GM19372 (cell line): Measurements from ENCODE around the gene LUC7L2.
A peak's percentile ranks its signal among the peaks of the same experiment; 100 is the strongest.
"Not testable (repeated sequence)": the region's sequence is repeated elsewhere in the genome, so short reads cannot be mapped to it uniquely, and the experiment has no call there.

Source experiments
- ATAC-seq: cut with Tn5 transposase; IDR thresholded peaks from one replicate; pipeline ENCODE4 v1.9.1; 2021; ENCODE audit warnings: mild to moderate bottlenecking, low read depth, moderate library complexity; ENCODE audit not compliant: unreplicated experiment

LUC7L2 gene, protein sequence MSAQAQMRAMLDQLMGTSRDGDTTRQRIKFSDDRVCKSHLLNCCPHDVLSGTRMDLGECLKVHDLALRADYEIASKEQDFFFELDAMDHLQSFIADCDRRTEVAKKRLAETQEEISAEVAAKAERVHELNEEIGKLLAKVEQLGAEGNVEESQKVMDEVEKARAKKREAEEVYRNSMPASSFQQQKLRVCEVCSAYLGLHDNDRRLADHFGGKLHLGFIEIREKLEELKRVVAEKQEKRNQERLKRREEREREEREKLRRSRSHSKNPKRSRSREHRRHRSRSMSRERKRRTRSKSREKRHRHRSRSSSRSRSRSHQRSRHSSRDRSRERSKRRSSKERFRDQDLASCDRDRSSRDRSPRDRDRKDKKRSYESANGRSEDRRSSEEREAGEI

GRCh38 chr7:139359366-139360209, at the start of gene LUC7L2:
TSS of gene LUC7L2 (plus strand) at chr7:139359894. CDS start at chr7:139360262, 368 bp downstream.
- ATAC-seq: peak; percentile 66

DNA sequence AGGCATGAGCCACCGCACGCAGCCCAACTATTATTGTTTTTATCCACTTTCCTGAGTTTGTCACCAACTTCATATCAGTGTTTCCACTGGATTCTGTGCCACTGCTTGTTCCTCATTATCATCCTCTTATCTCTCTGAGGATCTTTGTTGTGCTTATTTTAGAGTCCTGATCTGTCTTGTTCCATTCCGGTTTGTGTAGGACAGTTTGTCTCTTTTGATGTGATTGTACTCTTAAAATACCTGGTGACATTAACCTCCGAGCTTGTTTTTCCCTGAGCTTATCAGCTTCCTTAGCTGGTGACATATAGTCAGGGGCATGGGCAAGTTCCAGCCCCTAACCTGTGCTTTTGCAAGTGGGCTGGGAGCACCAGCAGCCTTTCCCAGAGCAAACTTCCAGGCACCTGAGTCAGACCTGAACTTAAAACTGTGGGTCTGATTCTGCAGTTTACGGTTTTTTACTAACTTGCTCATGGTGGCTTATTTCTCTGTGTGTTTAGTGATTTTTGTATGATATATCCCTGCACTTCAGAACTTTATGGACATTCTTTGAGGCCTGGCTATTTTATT, 41.7 kb upstream of the LUC7L2 start:
- ATAC-seq: no peak

DNA sequence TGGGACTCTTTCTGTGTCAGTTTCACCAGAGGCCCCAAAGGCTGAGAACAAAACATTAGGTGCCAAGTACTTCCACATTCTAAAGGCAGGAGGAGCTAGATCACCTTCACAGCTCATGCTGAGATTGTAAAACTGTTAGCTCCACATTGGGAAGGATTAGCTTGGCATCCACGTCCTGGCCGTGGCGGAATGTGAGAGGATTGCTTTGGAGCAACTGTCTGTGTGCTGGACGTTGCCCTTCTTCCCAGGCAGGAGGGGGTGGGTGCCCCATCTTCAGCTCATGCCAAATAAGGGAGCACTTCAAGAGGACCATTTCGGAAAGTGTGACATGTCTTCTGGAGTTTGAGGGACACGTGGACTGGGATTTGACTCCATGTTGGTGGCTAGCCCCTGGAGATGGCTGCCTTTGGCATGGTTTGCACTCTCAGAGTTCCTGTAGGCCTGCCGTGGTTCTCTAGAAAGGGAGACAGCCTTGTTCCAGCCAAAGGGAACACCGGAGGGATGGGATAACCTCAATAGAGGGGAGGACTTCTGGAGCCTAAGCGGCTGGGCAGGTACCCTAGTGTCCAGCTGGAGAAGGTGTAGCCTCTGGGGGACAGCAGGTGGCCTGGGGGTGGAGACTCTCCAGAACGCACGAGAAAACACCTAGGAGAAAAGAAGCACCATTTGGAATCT, 38.5 kb upstream of the LUC7L2 start:
- no peak for ATAC-seq

DNA sequence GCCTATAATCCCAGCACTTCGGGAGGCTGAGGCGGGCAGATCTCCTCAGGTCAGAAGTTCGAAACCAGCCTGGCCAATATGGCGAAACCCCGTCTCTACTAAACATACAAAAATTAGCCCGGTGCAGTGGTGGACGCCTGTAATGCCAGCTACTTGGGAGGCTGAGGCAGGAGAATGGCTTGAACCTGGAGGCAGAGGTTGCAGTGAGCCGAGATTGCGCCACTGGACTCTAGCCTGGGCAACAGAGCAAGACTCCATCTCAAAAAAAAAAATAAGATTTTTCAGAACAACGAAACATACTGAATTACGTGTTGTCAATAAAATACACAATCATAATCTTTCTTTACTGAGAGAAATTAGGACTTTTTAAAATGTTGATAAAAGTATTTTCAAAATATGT, 35.0 kb upstream of the LUC7L2 start:
- not testable (repeated sequence) for ATAC-seq

- no peak for ATAC-seq
These were observed 31.3 kb upstream of the LUC7L2 start for GRCh38 chr7:139328375-139328774.

DNA sequence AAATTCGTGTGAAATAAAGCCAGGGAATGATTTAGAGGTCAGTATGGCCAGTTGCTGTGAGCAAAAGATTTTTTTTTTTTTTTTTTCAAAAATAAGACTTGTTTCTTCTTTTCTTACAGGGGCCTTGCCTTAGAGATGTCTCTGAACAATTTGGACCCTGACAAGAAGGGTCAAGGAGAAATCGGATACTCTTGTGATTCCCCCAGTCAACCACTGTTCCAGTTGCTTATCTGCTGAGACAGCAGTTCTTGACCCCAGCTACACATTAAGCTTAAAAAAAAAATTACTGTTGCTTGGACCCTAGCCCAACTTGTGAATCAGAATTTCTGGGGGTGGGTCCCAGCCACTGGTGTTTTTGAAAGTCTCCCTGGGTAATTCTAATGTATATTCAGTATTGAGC, 30.6 kb upstream of the LUC7L2 start:
- no peak for ATAC-seq

DNA sequence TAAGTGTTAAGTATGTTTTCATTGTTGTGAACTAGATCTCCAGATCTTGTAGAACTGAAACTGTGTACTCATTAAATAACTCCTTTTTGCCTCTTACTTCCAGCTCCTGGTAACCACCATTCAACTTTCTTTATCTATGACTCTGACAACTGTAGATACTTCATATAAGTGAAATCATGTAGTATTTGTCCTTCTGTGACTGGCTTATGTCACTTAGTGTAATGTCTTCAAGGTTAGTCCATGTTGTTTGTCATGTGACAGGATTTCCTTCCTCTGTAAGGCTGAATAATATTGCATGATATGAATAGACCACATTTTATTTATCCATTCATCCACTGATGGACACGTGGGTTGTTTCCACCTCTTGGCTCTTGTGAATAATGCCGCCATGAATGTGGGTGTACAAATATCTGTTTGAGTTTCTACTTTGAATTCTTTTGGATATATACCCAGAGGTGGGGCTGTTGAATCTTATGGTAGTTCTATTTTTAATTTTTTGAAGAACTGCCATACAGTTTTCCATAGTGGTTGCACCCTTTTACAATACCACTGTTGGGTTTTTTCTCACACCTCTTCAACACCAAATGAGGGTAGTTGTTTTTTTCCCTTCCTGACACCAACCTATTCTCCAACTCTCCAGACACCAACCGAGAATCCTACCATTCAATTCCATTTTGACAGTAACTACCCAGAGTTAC, 29.2 kb upstream of the LUC7L2 start:
- no peak for ATAC-seq

DNA sequence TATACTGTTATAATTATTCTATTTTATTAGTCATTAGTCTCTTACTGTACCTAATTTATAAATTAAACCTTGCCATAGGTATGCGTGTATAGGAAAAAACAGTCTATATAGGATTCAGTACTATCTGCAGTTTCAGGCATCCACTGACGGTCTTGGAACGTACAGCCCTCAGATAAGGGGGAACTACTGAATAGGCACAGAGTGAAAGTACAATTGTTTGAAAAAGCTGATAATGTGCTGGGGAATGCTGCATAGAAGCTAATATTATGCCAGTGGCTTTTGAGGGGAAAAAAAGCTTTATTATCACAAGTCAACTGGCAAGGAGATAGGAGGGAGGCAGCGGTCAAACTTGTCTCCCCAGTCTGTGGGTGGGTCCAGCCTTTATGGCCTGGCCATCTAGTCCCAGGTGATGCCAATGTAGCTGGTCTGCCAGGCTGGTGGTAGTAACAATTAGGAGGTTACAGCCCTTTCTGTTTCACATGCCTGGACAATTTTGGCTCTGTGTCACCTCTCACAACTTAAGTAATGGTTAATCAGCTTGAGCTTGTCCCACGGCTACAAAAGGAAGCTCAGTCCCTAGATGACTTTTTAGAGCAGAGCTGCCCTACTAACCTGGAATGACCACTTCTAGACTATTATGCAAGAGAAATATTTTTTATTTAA, 26.9 kb upstream of the LUC7L2 start:
- ATAC-seq: no peak

GRCh38 chr7:139333443-139333842, 26.3 kb upstream of the LUC7L2 start:
- not testable (repeated sequence) for ATAC-seq

DNA sequence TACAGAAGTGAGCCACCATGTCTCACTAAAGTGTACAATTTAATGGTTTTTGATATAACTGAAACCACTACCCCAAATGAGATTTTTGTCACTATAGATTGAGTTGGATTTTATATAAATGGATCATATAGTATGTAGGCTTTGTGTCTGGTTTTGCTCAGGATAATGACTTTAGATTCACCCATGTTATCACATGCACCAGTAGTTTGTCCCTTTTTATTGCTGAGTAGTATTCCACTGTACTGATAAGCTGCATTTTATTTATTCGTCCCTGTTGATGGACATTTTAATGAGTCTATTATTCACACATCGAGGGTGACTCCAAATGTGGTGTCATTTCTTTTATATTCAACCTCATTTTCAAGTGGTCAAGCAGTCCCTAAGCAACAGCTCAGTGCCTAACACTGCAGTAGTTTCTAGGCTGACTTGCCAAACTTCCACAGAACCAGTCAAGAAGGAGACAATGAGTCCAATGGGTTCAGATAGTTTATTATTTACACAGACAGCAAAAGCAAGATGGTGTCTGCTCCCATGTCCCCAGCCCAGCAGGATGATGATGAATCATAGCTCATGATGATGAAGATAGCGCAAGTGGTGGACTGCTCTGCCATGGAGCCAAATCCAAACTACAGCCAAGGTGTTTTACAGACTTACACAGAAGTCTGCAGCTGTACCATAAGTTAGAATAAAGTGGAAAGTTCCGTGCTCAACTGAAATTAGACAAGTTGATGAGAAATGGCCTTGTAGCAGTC, 25.1 kb upstream of the LUC7L2 start:
- no peak for ATAC-seq

DNA sequence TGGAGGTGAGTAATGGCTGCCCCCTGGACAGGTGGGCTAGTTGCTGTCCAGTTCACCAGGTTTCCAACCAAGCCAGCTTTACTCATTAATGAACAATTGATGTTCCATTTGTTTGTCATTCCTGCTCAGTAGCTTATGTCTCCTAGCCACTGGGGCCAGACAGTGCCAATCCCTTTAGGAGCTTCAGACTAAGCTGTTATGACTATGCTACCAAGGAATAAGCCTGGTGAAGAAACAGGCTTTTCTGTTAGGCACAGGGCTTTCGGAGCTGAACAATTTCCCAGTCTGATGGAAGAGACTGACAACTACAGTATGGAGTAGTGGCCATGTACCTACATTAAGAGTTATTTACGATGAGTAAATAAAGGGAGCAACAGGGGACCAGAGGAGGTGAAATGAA, 20.7 kb upstream of the LUC7L2 start:
- no peak for ATAC-seq

DNA sequence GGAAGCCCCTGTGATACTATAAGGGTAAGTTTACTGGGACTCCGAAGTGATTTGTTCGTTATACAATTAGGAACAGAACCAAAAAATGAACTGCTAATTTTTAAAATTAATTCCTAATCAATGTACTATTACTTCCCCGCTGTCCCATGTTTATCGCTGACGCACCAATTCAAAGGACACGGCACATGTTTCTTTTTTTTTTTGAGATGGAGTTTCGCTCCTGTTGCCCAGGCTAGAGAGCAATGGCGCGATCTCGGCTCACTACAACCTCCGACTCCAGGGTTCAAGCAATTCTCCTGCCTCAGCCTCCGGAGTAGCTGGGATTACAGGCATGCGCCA, 20.0 kb upstream of the LUC7L2 start:
- ATAC-seq: no peak

DNA sequence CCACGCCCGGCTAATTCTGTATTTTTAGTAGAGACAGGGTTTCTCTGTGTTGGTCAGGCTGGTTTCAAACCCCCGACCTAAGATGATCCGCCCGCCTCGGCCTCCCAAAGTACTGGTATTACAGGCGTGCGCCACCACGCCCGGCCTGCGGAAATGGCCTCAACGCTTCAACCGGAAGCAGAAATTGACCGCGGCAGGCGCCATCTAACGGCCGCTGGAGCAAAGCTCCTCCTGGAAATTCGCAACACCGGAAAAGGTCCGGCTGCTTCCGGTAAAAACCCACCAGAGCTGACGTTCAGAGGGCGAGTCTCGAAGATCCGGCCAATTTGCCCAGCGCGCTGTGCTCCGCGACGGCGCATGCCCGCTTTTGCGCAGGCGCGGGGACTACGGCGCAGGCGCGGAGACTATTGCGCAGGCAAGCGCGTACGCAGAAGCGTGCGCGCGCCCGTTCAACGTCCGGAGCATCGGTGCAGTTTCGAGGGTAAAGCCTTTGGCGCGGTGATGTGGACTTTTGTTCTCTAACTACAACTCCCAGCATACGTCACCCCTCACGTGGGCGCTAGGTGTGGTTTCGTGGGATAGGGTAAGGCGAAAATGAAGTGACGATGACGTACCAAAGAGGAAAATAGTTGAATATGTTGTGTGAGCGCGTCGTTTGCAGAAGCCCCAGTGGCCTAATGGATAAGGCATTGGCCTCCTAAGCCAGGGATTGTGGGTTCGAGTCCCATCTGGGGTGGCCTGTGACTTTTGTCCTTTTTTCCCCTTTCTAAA, 19.5 kb upstream of the LUC7L2 start:
- peak; percentile 82 for ATAC-seq

- no peak for ATAC-seq
These were observed 19.0 kb upstream of the LUC7L2 start for GRCh38 chr7:139340808-139341057.

DNA sequence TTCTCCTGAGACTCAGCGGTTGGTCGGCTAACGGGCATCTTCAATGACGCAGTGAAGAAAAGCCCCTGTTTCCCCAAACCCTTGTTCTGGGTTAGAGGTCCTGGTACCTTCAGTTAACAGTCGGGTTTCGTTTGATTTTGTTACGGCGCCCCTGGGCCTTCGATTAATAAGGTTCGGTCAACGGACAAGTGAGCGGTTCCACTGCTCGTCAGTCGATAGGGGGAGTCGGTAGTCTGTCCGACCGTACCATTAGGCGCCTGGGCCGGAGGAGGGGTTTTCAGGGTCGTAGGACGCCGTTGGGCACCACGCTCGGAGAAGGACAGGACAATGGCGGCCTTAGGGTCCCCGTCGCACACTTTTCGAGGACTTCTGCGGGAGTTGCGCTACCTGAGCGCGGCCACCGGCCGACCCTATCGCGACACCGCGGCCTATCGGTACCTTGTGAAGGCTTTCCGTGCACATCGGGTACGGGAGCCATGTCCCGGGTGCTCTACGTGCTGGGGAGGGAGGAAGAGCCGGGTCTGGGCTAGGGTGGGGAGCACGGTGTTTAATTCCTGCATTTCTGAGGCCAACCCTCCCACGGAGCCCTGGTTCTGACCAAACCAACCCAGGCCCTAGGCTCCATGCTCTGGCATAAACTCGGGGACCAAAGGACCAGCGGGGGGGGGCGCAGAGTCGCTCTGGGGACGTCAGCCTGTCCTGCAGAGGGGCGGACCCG, 18.5 kb upstream of the LUC7L2 start, which contains the start of gene FMC1:
FMC1 (plus strand) TSS at position 280 of the 718 bp plus-strand sequence; CDS start at position 328, 48 bp downstream.
- ATAC-seq: peak; percentile 43

DNA sequence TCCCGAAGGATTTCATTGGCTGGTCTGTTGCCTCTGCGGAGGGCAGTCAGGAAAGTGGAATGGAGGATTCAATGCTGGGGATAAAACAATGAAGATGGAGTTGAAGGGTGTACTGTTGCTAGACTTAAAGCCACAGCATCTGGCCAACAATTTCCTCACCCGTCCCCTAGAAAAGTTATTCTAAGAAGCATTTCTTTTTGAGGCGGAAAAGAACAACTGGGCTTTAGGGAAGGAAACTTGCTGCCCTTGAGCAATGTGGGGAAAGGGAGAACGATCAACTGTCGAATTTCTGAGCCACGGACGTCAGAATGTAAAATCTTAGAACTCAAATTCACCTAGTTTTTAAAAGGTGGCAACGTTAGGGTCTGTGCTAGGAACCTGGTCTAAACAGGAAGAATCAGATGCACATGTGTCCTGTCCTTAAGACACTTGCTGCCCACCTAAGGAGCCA, 17.9 kb upstream of the LUC7L2 start:
- ATAC-seq: no peak

DNA sequence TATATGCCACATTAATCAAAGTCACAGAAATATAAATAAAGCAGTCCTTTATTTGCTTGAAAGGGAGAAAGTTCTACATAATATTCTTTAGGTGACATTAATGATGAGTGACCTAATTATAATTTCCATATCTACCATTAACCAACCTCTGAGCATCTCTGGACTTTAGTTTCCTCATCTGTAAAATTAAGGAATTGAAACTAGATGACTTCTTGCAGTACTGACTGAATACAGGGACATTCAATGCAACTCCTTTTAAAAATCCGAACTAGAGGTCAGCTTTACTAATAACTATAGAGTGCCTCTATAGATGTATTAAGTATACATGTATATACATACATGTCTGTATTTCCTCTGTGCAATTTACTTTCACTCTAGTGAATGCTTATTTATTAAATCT, 14.7 kb upstream of the LUC7L2 start:
- ATAC-seq: no peak

- ATAC-seq: no peak
These were observed 8.7 kb upstream of the LUC7L2 start for GRCh38 chr7:139351027-139351426.
